Sigmoid colon (tissue), 7 donors: ENCODE measurements around the gene TEX36. TPM values are rescaled to one million over a fixed set of nuclear protein-coding genes. Genes with fewer than 3 reads are reported as not detected.
"Not testable (repeated sequence)": the region's sequence is repeated elsewhere in the genome, so short reads cannot be mapped to it uniquely, and the experiment has no call there.

Experiments used
- DNase-seq: peaks from one replicate; pipeline ENCODE4 v3.0.0-alpha.2; 2019
- H3K27ac ChIP-seq, 4 donors: fragments of 200-600 bp; sonication (generic); one replicate each; pipeline ENCODE4 v1.5.1; 2016 to 2019; ENCODE audit warnings: mild to moderate bottlenecking in 1 of 4
- H3K27me3 ChIP-seq, 3 donors: fragments of 200-600 bp; sonication (generic); one replicate each; pipeline ENCODE4 v1.5.1; 2019; ENCODE audit warnings: mild to moderate bottlenecking in 1 of 3
- H3K36me3 ChIP-seq, 4 donors: fragments of 200-600 bp; sonication (generic); one replicate each; pipeline ENCODE4 v1.5.1; 2016 to 2019
- H3K4me1 ChIP-seq, 4 donors: fragments of 200-600 bp; sonication (generic); one replicate each; pipeline ENCODE4 v1.5.1; 2017 to 2019
- H3K4me3 ChIP-seq, 4 donors: fragments of 200-600 bp; sonication (generic); one replicate each; pipeline ENCODE4 v1.5.1; 2017 to 2019; ENCODE audit warnings: mild to moderate bottlenecking in 2 of 4, moderate library complexity in 1 of 4
- H3K9me3 ChIP-seq, 4 donors: fragments of 200-600 bp in 3 of 4; sonication (generic) in 3 of 4; one replicate each; pipeline versions ENCODE4 v1.5.1 to v1.6.1; 2013 to 2019
- EP300 ChIP-seq, 4 donors: sonication (generic); formaldehyde crosslinking; IDR thresholded peaks; one replicate each; pipeline ENCODE4 v1.6.1; 2017; ENCODE audit warnings: antibody characterized with exemption in 4 of 4
- POLR2A ChIP-seq, 2 donors: fragments of 450-650 bp; IDR thresholded peaks; one replicate each; pipeline ENCODE4 v1.6.1; 2016; ENCODE audit warnings: antibody characterized with exemption in 2 of 2, mild to moderate bottlenecking in 2 of 2, moderate library complexity in 2 of 2
- POLR2AphosphoS5 ChIP-seq, 4 donors: sonication (generic); formaldehyde crosslinking; IDR thresholded peaks; one replicate each; pipeline ENCODE4 v1.6.1; 2017; ENCODE audit warnings: antibody characterized with exemption in 4 of 4
- WGBS, 2 donors: extraction: QIAGEN DNeasy Blood & Tissue Kit; methylation state at CpG; one replicate each; pipeline ENCODE4 v1.1.7; 2013; 5-methylcytosine and 5-hydroxymethylcytosine counted together
- intact Hi-C: fragments of 100-400 bp; cut with DNase I; formaldehyde crosslinking; loops from one replicate; pipeline ENCODE4 v1.15.1; 2023
- polyA plus RNA-seq, 3 donors: library from polyadenylated mRNA; stranded (reverse); fragments of 200-250 nt; gene quantifications; one replicate each; pipeline ENCODE4 v1.2.3, GENCODE V29; 2013
- total RNA-seq, 4 donors: library from RNA; depleted of rRNA; stranded (reverse); fragments of >200 nt; gene quantifications; one replicate each; pipeline ENCODE4 v1.1.0, GENCODE V29; 2016
- TF ChIP-seq, protein P1 (sequence below), 4 experiments: fragments of 450-650 bp in 3 of 4; fragments of 200-600 bp in 1 of 4; IDR thresholded peaks; one replicate each; pipeline ENCODE4 v1.5.1; 2016 to 2019; ENCODE audit warnings: antibody characterized with exemption in 4 of 4, mild to moderate bottlenecking in 3 of 4, moderate library complexity in 2 of 4
- donor health status: healthy with polysubstance abuse.
- donor health status: Bipolar disorder and iron deficiency.
- donor health status: healthy.

TEX36 gene
- total and polyA plus RNA-seq, 7 donors: not detected

GRCh38 chr10:125662584-125662983 lies 20.4 kb downstream of the TEX36 start:
- no peak for TF ChIP-seq EP300 (IDR thresholded peaks at IDR 0.05)
- TF ChIP-seq, protein P1, sequence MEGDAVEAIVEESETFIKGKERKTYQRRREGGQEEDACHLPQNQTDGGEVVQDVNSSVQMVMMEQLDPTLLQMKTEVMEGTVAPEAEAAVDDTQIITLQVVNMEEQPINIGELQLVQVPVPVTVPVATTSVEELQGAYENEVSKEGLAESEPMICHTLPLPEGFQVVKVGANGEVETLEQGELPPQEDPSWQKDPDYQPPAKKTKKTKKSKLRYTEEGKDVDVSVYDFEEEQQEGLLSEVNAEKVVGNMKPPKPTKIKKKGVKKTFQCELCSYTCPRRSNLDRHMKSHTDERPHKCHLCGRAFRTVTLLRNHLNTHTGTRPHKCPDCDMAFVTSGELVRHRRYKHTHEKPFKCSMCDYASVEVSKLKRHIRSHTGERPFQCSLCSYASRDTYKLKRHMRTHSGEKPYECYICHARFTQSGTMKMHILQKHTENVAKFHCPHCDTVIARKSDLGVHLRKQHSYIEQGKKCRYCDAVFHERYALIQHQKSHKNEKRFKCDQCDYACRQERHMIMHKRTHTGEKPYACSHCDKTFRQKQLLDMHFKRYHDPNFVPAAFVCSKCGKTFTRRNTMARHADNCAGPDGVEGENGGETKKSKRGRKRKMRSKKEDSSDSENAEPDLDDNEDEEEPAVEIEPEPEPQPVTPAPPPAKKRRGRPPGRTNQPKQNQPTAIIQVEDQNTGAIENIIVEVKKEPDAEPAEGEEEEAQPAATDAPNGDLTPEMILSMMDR (IDR thresholded peaks at IDR 0.05): no peak
- TF ChIP-seq POLR2AphosphoS5 (IDR thresholded peaks at IDR 0.05): no peak
- no peaks in the 10 kb centered on the region for H3K36me3 ChIP-seq
- no peaks in the 10 kb centered on the region for H3K9me3 ChIP-seq
- H3K4me1 ChIP-seq: no peaks in the 10 kb centered on the region
- WGBS, 2 donors: 88 to 94% methylated on average over 2 of the region's 2 CpGs
- no peak for DNase-seq
- intact Hi-C loops: no loop called here
- H3K4me3 ChIP-seq: no peak overlapping the region
- H3K27me3 ChIP-seq: no peaks in the 10 kb centered on the region
- no peak overlapping the region for H3K27ac ChIP-seq

DNA sequence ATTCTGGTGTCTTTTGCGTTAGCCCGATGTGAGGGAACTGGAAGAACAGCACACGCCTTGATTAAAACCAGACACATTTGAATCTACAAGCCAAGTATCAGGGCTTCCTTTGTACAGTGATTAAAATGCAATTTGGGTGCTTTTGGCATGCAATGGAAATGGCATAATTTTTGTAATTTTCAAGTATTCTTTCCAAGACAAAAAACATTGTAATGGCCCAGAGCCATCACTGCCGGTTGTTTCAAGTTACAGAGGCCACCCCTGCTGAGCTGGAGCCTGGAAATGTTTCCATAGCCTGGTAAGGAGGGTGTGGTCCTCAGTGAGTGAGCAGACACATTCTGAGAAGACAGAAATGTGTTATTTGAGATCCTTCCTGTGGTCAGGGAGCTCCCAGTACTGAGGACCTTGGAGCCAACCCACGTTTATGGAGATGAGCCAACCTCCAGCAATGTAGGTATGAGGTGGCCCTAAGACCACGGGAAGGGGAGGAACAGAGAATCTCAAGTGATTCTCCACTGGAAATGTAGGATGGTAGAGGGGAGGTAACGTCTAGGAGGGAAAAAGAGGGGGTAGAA lies 20.9 kb downstream of the TEX36 start:
- WGBS, 2 donors: 68 to 71% methylated on average over 7 of the region's 7 CpGs
- Histone ChIP-seq H3K4me1 (no peaks in the 10 kb centered on the region), H3K27me3 (no peaks in the 10 kb centered on the region), H3K9me3 (no peaks in the 10 kb centered on the region), H3K27ac (no peak overlapping the region), H3K36me3 (no peaks in the 10 kb centered on the region), H3K4me3 (no peak overlapping the region)
- no peak for TF ChIP-seq POLR2A (IDR thresholded peaks at IDR 0.05)
- no peak for TF ChIP-seq POLR2AphosphoS5 (IDR thresholded peaks at IDR 0.05)
- TF ChIP-seq, protein P1 (IDR thresholded peaks at IDR 0.05): no peak
- TF ChIP-seq EP300 (IDR thresholded peaks at IDR 0.05): no peak
- DNase-seq: no peak
- intact Hi-C loops: no loop called here

DNA sequence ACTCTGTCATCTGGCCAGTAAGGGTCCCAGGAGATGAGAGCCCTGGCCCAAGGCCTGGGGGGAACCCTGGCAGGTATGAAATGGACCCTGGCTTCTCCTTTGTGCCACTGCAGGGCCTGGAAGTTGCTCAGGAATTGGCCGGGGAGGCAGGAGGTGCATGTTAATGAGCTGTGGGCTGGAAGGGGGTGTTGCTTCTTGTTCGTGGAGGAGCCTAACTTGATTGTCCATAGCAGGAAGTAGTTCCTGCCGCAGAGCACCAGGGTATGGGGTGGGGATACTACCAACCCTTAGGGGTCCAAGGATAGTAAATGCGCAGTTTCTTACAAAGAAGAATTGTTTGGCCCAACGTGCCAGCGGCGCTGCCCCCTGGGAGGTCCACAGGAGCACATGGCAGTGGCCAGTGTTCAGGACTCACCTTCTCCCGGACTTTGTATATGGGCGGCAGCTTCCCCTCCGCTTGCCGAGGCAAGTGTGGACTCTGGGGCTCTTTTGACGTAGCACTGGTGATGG lies 21.5 kb downstream of the TEX36 start:
- intact Hi-C loops: no loop called here

GRCh38 chr10:125659071-125659470 lies 23.9 kb downstream of the TEX36 start:
- no peak for DNase-seq
- no peak overlapping the region for H3K27ac ChIP-seq
- H3K27me3 ChIP-seq: no peaks in the 10 kb centered on the region
- no peaks in the 10 kb centered on the region for H3K36me3 ChIP-seq
- H3K9me3 ChIP-seq: no peaks in the 10 kb centered on the region
- intact Hi-C loops: no loop called here
- no peaks in the 10 kb centered on the region for H3K4me1 ChIP-seq
- no peak overlapping the region for H3K4me3 ChIP-seq
- 83 to 88% methylated on average over 1 of the region's 1 CpG for whole genome bisulfite sequencing, 2 donors
- TF ChIP-seq POLR2AphosphoS5 (IDR thresholded peaks at IDR 0.05) (no peak), POLR2A (IDR thresholded peaks at IDR 0.05) (no peak), EP300 (IDR thresholded peaks at IDR 0.05) (no peak)
- TF ChIP-seq, protein P1 (IDR thresholded peaks at IDR 0.05): no peak

More for the DNA sequence above, 21.5 kb downstream of the TEX36 start:
- Histone ChIP-seq H3K27me3 (no peaks in the 10 kb centered on the region), H3K4me1 (no peaks in the 10 kb centered on the region), H3K9me3 (no peaks in the 10 kb centered on the region), H3K36me3 (no peaks in the 10 kb centered on the region), H3K4me3 (no peak overlapping the region), H3K27ac (no peak overlapping the region)
- TF ChIP-seq, protein P1 (IDR thresholded peaks at IDR 0.05): no peak
- no peak for TF ChIP-seq POLR2A (IDR thresholded peaks at IDR 0.05)
- no peak for TF ChIP-seq POLR2AphosphoS5 (IDR thresholded peaks at IDR 0.05)
- TF ChIP-seq EP300 (IDR thresholded peaks at IDR 0.05): no peak
- no peak for DNase-seq
- WGBS, 2 donors: 85 to 86% methylated on average over 12 of the region's 12 CpGs

DNA sequence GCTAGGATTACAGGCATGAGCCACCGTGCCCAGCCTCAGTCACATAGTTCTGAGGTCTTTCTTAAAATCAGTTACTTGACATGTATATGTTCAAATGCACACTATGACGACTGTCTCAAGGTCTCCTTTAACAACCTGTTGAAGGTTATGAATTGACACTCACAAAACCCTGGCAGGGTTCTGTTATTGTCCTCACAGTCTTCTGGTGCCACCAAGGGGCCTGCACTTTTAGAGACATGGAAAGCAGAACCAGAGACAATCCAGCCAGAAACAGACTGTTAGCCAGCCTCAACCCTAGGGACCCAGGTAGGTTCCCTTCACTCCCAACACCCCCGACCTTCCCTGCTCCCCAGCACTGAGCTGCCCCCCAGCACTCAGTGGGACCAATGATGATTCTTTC lies 26.4 kb downstream of the TEX36 start:
- no peaks in the 10 kb centered on the region for H3K27me3 ChIP-seq
- TF ChIP-seq EP300 (IDR thresholded peaks at IDR 0.05): no peak
- no peak for TF ChIP-seq POLR2AphosphoS5 (IDR thresholded peaks at IDR 0.05)
- TF ChIP-seq, protein P1 (IDR thresholded peaks at IDR 0.05): no peak
- TF ChIP-seq POLR2A (IDR thresholded peaks at IDR 0.05): no peak
- H3K36me3 ChIP-seq: no peaks in the 10 kb centered on the region
- intact Hi-C loops: no loop called here
- H3K27ac ChIP-seq: no peak overlapping the region
- no peaks in the 10 kb centered on the region for H3K4me1 ChIP-seq
- no peak for DNase-seq
- H3K9me3 ChIP-seq: no peaks in the 10 kb centered on the region
- no peak overlapping the region for H3K4me3 ChIP-seq
- 63 to 70% methylated on average over 3 of the region's 3 CpGs for WGBS, 2 donors

- H3K4me3 ChIP-seq, H3K27ac ChIP-seq, H3K4me1 ChIP-seq, H3K27me3 ChIP-seq, H3K36me3 ChIP-seq, intact Hi-C loops, DNase-seq, H3K9me3 ChIP-seq: not testable (repeated sequence)
- WGBS, 2 donors: 90 to 93% methylated on average over 1 of the region's 2 CpGs
These were observed 29.9 kb downstream of the TEX36 start for GRCh38 chr10:125653113-125653512.
